Transverse colon (tissue), 4 donors: ENCODE measurements around the gene CYFIP2.

Experiments used
- CTCF ChIP-seq, 5 experiments: fragments of 200-600 bp in 3 of 5; fragments of 450-650 bp in 2 of 5; sonication (generic) in 3 of 5; IDR thresholded peaks; 1 replicate in 2 of 5; 2 replicates in 3 of 5; pipeline ENCODE4 v1.5.1; 2016 to 2017; ENCODE audit warnings: antibody characterized with exemption in 5 of 5, inconsistent platforms in 3 of 5, mild to moderate bottlenecking in 2 of 5, moderate library complexity in 1 of 5
- POLR2A ChIP-seq: fragments of 450-650 bp; IDR thresholded peaks from one replicate; pipeline ENCODE4 v1.6.1; 2016; ENCODE audit warnings: antibody characterized with exemption, mild to moderate bottlenecking, moderate library complexity
- POLR2AphosphoS5 ChIP-seq, 3 donors: sonication (generic); formaldehyde crosslinking; IDR thresholded peaks; one replicate each; pipeline ENCODE4 v1.6.1; 2016; ENCODE audit warnings: antibody characterized with exemption in 3 of 3

- no peak for TF ChIP-seq CTCF (IDR thresholded peaks at IDR 0.05)
- TF ChIP-seq POLR2A = no peak
- TF ChIP-seq POLR2AphosphoS5 (IDR thresholded peaks at IDR 0.05) = no peak
Measured at GRCh38 chr5:157295247-157295646, 29.3 kb downstream of the CYFIP2 start.
